K562 (cell line): ENCODE results near the gene MAD1L1. TPM values are rescaled to one million over a fixed set of nuclear protein-coding genes. Genes with fewer than 3 reads are reported as not detected.

ENCODE experiments used
- ATAC-seq: fragments of 200-7000 bp; cut with Tn5 transposase; 3 replicates; pipeline ENCODE4 v1.9.1; 2020; ENCODE audit warnings: moderate library complexity
- BruUV-seq: library from RNA; stranded (reverse); fragments of 400-500 nt; replicated peaks from 2 replicates; lab custom pipeline; 2021; lab: Mats Ljungman, UMichigan
- CTCF ChIA-PET: fragments of 300-600 bp; formaldehyde crosslinking; extraction: SDS; loops from one replicate; lab custom pipeline; 2021; ENCODE audit warnings: low intra/inter-chr PET ratio; lab: Yijun Ruan, JAX
- POLR2A ChIA-PET: fragments of 300-600, 350-650 bp; sonication (Branson Sonifier 250); formaldehyde crosslinking; extraction: SDS; loops from one replicate; lab custom pipeline; 2021; ENCODE audit warnings: antibody characterized with exemption, inconsistent platforms; lab: Yijun Ruan, JAX
- DNase-seq, 4 experiments: peaks; one replicate each; pipeline versions ENCODE4 v3.0.0 to v3.0.0-alpha.2; 2011 to 2018; ENCODE audit warnings: low spot score in 3 of 4, mixed read lengths in 3 of 4; ENCODE audit errors: extremely low read depth in 1 of 4
- FAIRE-seq: peaks from 2 replicates; lab custom pipeline; 2011; peaks lifted over from hg19 to GRCh38; lab: Jason Lieb, UNC
- H2AFZ ChIP-seq: 2 replicates; pipeline ENCODE4 v1.6.0; 2011; ENCODE audit warnings: low read depth, low read length, control low read depth, inconsistent platforms
- H3K27ac ChIP-seq: fragments of 200-600 bp; 3 replicates; pipeline ENCODE4 v1.8.0; 2011; ENCODE audit warnings: low read depth, mild to moderate bottlenecking, control low read depth, inconsistent platforms, low read length, moderate library complexity, mixed read lengths; ENCODE audit errors: extremely low read depth
- H3K27me3 ChIP-seq, 2 experiments: fragments of 300-600 bp in 1 of 2; 2 replicates in 1 of 2; 3 replicates in 1 of 2; pipeline versions ENCODE4 v1.6.0 to v1.8.0; 2011; ENCODE audit warnings: inconsistent platforms in 2 of 2, low read length in 2 of 2, mild to moderate bottlenecking in 1 of 2, mixed read lengths in 1 of 2, moderate library complexity in 1 of 2; ENCODE audit not compliant: control insufficient read depth in 2 of 2, insufficient read depth in 2 of 2
- H3K36me3 ChIP-seq: fragments of 300-600 bp; 3 replicates; pipeline ENCODE4 v1.8.0; 2011; ENCODE audit warnings: mild to moderate bottlenecking, low read length, inconsistent platforms; ENCODE audit not compliant: control insufficient read depth, insufficient read depth
- H3K4me1 ChIP-seq, 2 experiments: fragments of 200-600 bp in 1 of 2; replicated peaks in 1 of 2; 2 replicates in 1 of 2; 3 replicates in 1 of 2; pipeline versions ENCODE4 v1.5.1 to v1.8.0; 2011; ENCODE audit warnings: inconsistent platforms in 2 of 2, low read length in 2 of 2, mild to moderate bottlenecking in 1 of 2, mixed read lengths in 1 of 2, moderate library complexity in 1 of 2; ENCODE audit not compliant: control insufficient read depth in 2 of 2, insufficient read depth in 2 of 2
- H3K4me2 ChIP-seq: 2 replicates; pipeline ENCODE4 v1.6.1; 2011; ENCODE audit warnings: low read length, control low read depth, inconsistent platforms, mixed read lengths; ENCODE audit not compliant: insufficient read depth
- H3K4me3 ChIP-seq: fragments of 200-600 bp; sonication (generic), shearing (Covaris generic); 2 replicates; pipeline ENCODE4 v1.5.1; 2016; ENCODE audit warnings: control low read depth, inconsistent platforms
- H3K79me2 ChIP-seq: fragments of 200-600 bp; 3 replicates; pipeline ENCODE4 v1.8.0; 2011; ENCODE audit warnings: low read length, inconsistent platforms; ENCODE audit not compliant: control insufficient read depth, insufficient read depth
- H3K9ac ChIP-seq, 2 experiments: 2 replicates each; pipeline versions ENCODE4 v1.6.0 to v1.6.1; 2011; ENCODE audit warnings: low read depth in 2 of 2, low read length in 2 of 2, control low read depth in 1 of 2, inconsistent platforms in 1 of 2, mild to moderate bottlenecking in 1 of 2, mixed read lengths in 1 of 2; ENCODE audit not compliant: insufficient read depth in 1 of 2
- H3K9me1 ChIP-seq: one replicate; pipeline ENCODE4 v1.6.0; 2011; ENCODE audit warnings: inconsistent platforms, mild to moderate bottlenecking, low read length, moderate library complexity; ENCODE audit not compliant: control insufficient read depth, insufficient read depth
- H3K9me3 ChIP-seq: replicated peaks from 2 replicates; pipeline ENCODE4 v1.5.1; 2011; ENCODE audit warnings: low read depth, low read length, inconsistent platforms; ENCODE audit not compliant: control insufficient read depth, insufficient read depth
- H4K20me1 ChIP-seq: replicated peaks from 2 replicates; pipeline ENCODE4 v1.6.1; 2011; ENCODE audit warnings: low read length, inconsistent platforms, mixed read lengths; ENCODE audit not compliant: control insufficient read depth, insufficient read depth
- BRF1 ChIP-seq: IDR thresholded peaks from 3 replicates; pipeline ENCODE4 v1.6.1; 2011; ENCODE audit warnings: borderline replicate concordance, mild to moderate bottlenecking; ENCODE audit not compliant: insufficient read length; ENCODE audit errors: extremely low read depth
- FIP1L1 ChIP-seq: fragments of 200-400 bp; formaldehyde crosslinking; IDR thresholded peaks from 2 replicates; pipeline ENCODE4 v1.6.1; 2018; ENCODE audit warnings: mild to moderate bottlenecking, low read depth, low read length; ENCODE audit not compliant: poor library complexity, severe bottlenecking
- HDGF ChIP-seq: fragments of 450-650 bp; IDR thresholded peaks from 2 replicates; pipeline ENCODE4 v1.6.1; 2016
- IRF9 ChIP-seq: fragments of 450-650 bp; IDR thresholded peaks from 2 replicates; pipeline ENCODE4 v1.6.1; 2016; ENCODE audit warnings: missing biosample characterization, missing genetic modification characterization
- MTA3 ChIP-seq: fragments of 450-650 bp; formaldehyde crosslinking; IDR thresholded peaks from 2 replicates; pipeline ENCODE4 v1.6.1; 2017; ENCODE audit warnings: mild to moderate bottlenecking, borderline replicate concordance
- MYNN ChIP-seq, 2 experiments: sonication (generic); formaldehyde crosslinking in 1 of 2; IDR thresholded peaks; 2 replicates each; pipeline versions ENCODE4 v1.5.0 to v1.6.1; 2016 to 2020; ENCODE audit warnings: antibody characterized with exemption in 1 of 2, missing genetic modification reagents in 1 of 2
- NONO ChIP-seq, 2 experiments: fragments of 200-400 bp in 1 of 2; fragments of 450-650 bp in 1 of 2; formaldehyde crosslinking in 1 of 2; IDR thresholded peaks; 2 replicates each; pipeline ENCODE4 v1.6.1; 2017; ENCODE audit warnings: low read depth in 2 of 2, mild to moderate bottlenecking in 2 of 2, moderate library complexity in 2 of 2, low read length in 1 of 2
- PTRF ChIP-seq: fragments of 450-650 bp; IDR thresholded peaks from 2 replicates; pipeline ENCODE4 v1.6.1; 2016; ENCODE audit warnings: mild to moderate bottlenecking, missing genetic modification characterization, missing compliant biosample characterization
- RBFOX2 ChIP-seq: fragments of 200-400 bp; formaldehyde crosslinking; IDR thresholded peaks from 2 replicates; pipeline ENCODE4 v1.6.1; 2017; ENCODE audit warnings: low read depth, mild to moderate bottlenecking, low read length, moderate library complexity
- SMAD3 ChIP-seq: fragments of 450-650 bp; formaldehyde crosslinking; conservative IDR thresholded peaks from 2 replicates; pipeline ENCODE4 v1.4.0; 2020; ENCODE audit warnings: mild to moderate bottlenecking
- STAT5B ChIP-seq: fragments of 250-450 bp; sonication (Bioruptor Pico); IDR thresholded peaks from 2 replicates; pipeline ENCODE4 v1.8.0; 2021; ENCODE audit warnings: mild to moderate bottlenecking, inconsistent platforms
- TRIM24 ChIP-seq, 2 experiments: fragments of 450-650 bp; IDR thresholded peaks; 2 replicates each; pipeline ENCODE4 v1.6.1; 2016
- ZNF282 ChIP-seq: sonication (generic); formaldehyde crosslinking; IDR thresholded peaks from 2 replicates; pipeline ENCODE4 v1.8.1; 2023; ENCODE audit warnings: missing genetic modification reagents
- ZNF431 ChIP-seq: sonication (generic); formaldehyde crosslinking; IDR thresholded peaks from 2 replicates; pipeline ENCODE4 v1.8.0; 2022; ENCODE audit warnings: mild to moderate bottlenecking, missing genetic modification reagents
- ZNF79 ChIP-seq: fragments of 250-450 bp; sonication (Bioruptor Pico); IDR thresholded peaks from 2 replicates; pipeline ENCODE4 v1.4.0; 2020; ENCODE audit warnings: low read depth, mild to moderate bottlenecking, moderate library complexity
- WGBS: fragments of 100-300 bp; shearing (Covaris generic); methylation state at CpG from one replicate; pipeline ENCODE4 v1.1.6; 2016; ENCODE audit warnings: low coverage, mixed read lengths; ENCODE audit not compliant: insufficient coverage; ENCODE audit errors: missing lambda C conversion rate; 5-methylcytosine and 5-hydroxymethylcytosine counted together
- in situ Hi-C: fragments of 300-500 bp; cut with MboI; formaldehyde crosslinking; loops from 4 replicates; pipeline ENCODE4 v1.15.0; 2018; ENCODE audit warnings: inconsistent platforms, mixed read lengths
- intact Hi-C: fragments of 100-400 bp; cut with micrococcal nuclease; formaldehyde crosslinking; loops from 2 replicates; pipeline ENCODE4 v1.14.2; 2022
- polyA plus RNA-seq, 8 experiments: library from polyadenylated mRNA; depleted of rRNA in 4 of 8; stranded (reverse) in 5 of 8; unstranded in 3 of 8; fragments of >200 nt; fragmentation: Nextera tagmentation in 2 of 8; fragmentation: Illumina TruSeq in 1 of 8; extraction: Ambion mirVana in 2 of 8; extraction: Trizol in 1 of 8; gene quantifications; 2 replicates each; pipeline versions ENCODE4 v1.2.1 to v1.2.3, GENCODE V29; 2011 to 2014; ENCODE audit warnings: inconsistent platforms in 1 of 8, missing spikeins in 1 of 8
- total RNA-seq, 7 experiments: library from RNA; depleted of rRNA in 6 of 7; stranded (reverse); fragments of >200 nt in 6 of 7; fragmentation: Illumina TruSeq in 2 of 7; extraction: Trizol in 2 of 7; gene quantifications; 2 replicates each; pipeline versions ENCODE4 v1.2.1 to v1.2.3, GENCODE V29; 2011 to 2021; ENCODE audit warnings: low replicate concordance in 1 of 7
- TF ChIP-seq, protein P1 (sequence below): fragments of 450-650 bp; IDR thresholded peaks from 2 replicates; pipeline ENCODE4 v1.6.1; 2018; ENCODE audit warnings: mild to moderate bottlenecking, low read depth; ENCODE audit not compliant: partially characterized antibody
- TF ChIP-seq, protein P2 (sequence below): sonication (generic); formaldehyde crosslinking; IDR thresholded peaks from 2 replicates; pipeline ENCODE4 v1.8.1; 2022; ENCODE audit warnings: missing genetic modification reagents

Gene MAD1L1
- total and polyA plus RNA-seq, 9 of the 15 experiments (the other 6 are each of a cell fraction or from before 2014, with no cell fraction given): 1.7 to 89.7 (median 18.0) TPM

DNA sequence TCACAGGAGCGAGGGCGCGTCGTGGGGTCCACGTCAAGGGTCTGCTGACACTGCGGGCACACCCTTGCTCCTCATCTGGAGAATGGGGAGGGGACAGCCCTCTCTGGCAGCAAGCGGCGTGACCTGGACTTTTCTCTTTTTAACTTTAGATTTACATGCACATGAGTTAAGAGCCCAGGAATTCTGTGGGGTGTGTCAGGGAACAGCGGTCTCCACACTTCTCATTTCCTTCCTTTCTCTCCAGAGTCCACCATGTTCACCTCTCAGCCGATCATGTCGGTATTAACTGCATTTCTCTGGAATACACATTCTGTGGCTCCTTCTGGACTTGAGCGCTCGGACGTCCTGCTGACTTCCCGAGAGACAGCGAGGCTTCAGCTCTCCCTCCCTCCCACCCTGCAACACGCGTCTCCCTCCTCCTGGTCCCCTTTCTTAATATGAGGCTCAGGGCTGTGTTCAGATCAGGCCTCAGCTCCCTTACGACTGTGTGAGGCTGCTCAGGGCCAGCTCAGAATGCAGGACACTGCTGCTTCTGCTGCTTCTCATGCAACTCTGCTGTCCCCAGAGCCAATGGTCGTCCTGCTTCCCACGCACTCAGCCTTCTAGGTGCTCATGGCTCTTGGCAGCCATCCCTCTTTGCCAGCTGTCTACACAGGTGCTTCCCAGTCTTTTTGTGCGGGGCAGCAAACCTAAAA, 301.3 kb downstream of the MAD1L1 start:
- H3K79me2 ChIP-seq: no peaks in the 10 kb centered on the region
- H3K4me2 ChIP-seq: no peak overlapping the region
- no peak for TF ChIP-seq TRIM24 (IDR thresholded peaks at IDR 0.05)
- TF ChIP-seq, protein P1, sequence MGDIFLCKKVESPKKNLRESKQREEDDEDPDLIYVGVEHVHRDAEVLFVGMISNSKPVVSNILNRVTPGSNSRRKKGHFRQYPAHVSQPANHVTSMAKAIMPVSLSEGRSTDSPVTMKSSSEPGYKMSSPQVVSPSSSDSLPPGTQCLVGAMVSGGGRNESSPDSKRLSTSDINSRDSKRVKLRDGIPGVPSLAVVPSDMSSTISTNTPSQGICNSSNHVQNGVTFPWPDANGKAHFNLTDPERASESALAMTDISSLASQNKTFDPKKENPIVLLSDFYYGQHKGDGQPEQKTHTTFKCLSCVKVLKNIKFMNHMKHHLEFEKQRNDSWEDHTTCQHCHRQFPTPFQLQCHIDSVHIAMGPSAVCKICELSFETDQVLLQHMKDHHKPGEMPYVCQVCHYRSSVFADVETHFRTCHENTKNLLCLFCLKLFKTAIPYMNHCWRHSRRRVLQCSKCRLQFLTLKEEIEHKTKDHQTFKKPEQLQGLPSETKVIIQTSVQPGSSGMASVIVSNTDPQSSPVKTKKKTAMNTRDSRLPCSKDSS: no peak
- TF ChIP-seq IRF9 (tag): no peak
- TF ChIP-seq HDGF: no peak
- TF ChIP-seq, protein P2, sequence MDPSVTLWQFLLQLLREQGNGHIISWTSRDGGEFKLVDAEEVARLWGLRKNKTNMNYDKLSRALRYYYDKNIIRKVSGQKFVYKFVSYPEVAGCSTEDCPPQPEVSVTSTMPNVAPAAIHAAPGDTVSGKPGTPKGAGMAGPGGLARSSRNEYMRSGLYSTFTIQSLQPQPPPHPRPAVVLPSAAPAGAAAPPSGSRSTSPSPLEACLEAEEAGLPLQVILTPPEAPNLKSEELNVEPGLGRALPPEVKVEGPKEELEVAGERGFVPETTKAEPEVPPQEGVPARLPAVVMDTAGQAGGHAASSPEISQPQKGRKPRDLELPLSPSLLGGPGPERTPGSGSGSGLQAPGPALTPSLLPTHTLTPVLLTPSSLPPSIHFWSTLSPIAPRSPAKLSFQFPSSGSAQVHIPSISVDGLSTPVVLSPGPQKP (CRISPR knock-in tag): no peak
- TF ChIP-seq MTA3: no peak
- no peak for TF ChIP-seq ZNF79 (CRISPR knock-in tag)
- no peak for TF ChIP-seq MYNN (IDR thresholded peaks at IDR 0.05)
- no peak for TF ChIP-seq MYNN (CRISPR knock-in tag; IDR thresholded peaks at IDR 0.05)
- TF ChIP-seq RBFOX2: no peak
- no peak for TF ChIP-seq SMAD3 (CRISPR knock-in tag)
- TF ChIP-seq ZNF431: no peak
- TF ChIP-seq BRF1: no peak
- TF ChIP-seq STAT5B (CRISPR knock-in tag): no peak
- no peak for TF ChIP-seq ZNF282 (CRISPR knock-in tag)
- no peak for TF ChIP-seq FIP1L1
- no peak for TF ChIP-seq NONO (IDR thresholded peaks at IDR 0.05; ENCODE audit: low read depth in 2 of 2, low read length in 1 of 2)
- TF ChIP-seq PTRF (tag): no peak
- no peak overlapping the region for H3K4me3 ChIP-seq
- H3K4me1 ChIP-seq: peaks cover 6 to 13% of the 10 kb centered on the region in 2 experiments; a peak in 3 of 5 replicates
- ATAC-seq (no peak), DNase-seq (no peak), FAIRE-seq (no peak)
- peaks cover 2% of the 10 kb centered on the region; the same call in 1 of the 2 replicates for H3K9me3 ChIP-seq
- no TSS peak for BruUV-seq
- WGBS: 96% methylated on average over 9 of the region's 22 CpGs
- no peaks in the 10 kb centered on the region for H3K27me3 ChIP-seq
- H4K20me1 ChIP-seq: 0 out of 2 replicates have a peak, but pooled peaks cover 3% of the 10 kb centered on the region
- H3K36me3 ChIP-seq: no peaks in the 10 kb centered on the region
- in situ Hi-C loops (no loop called here), intact Hi-C loops (no loop called here)
- ChIA-PET CTCF (no interaction called here), POLR2A (no interaction called here)
- H3K9ac ChIP-seq: no peak overlapping the region
- H3K9me1 ChIP-seq: no peaks in the 10 kb centered on the region
- no peak overlapping the region for H2AFZ ChIP-seq
- no peak overlapping the region for H3K27ac ChIP-seq
